GM23338 (cell line): ENCODE results near the gene ZNF92. TPM values are rescaled to one million over a fixed set of nuclear protein-coding genes. Genes with fewer than 3 reads are reported as not detected.
"Not testable (repeated sequence)": the region's sequence is repeated elsewhere in the genome, so short reads cannot be mapped to it uniquely, and the experiment has no call there.

Experiments used
- ATAC-seq: fragments of 200-7000 bp; cut with Tn5 transposase; 3 replicates; pipeline ENCODE4 v1.9.1; 2020
- DNase-seq: peaks from one replicate; pipeline ENCODE4 v3.0.0-alpha.2; 2015; ENCODE audit warnings: low spot score
- H2AFZ ChIP-seq: fragments of 200-600 bp; sonication (generic); 2 replicates; pipeline ENCODE4 v1.8.0; 2016; ENCODE audit warnings: antibody characterized with exemption, mild to moderate bottlenecking, moderate library complexity
- H3F3A ChIP-seq: fragments of 200-600 bp; sonication (generic); replicated peaks from 2 replicates; pipeline ENCODE4 v1.8.0; 2017; ENCODE audit warnings: antibody characterized with exemption, mixed run types, low read depth
- H3K27ac ChIP-seq: fragments of 200-600 bp; sonication (generic); 2 replicates; pipeline ENCODE4 v1.6.1; 2016; ENCODE audit warnings: low read depth
- H3K27me3 ChIP-seq: fragments of 200-600 bp; sonication (generic); 2 replicates; pipeline ENCODE4 v1.8.0; 2016; ENCODE audit warnings: mild to moderate bottlenecking, mixed run types, moderate library complexity; ENCODE audit not compliant: insufficient read depth
- H3K36me3 ChIP-seq: fragments of 200-600 bp; sonication (generic); 2 replicates; pipeline ENCODE4 v1.8.0; 2016; ENCODE audit warnings: mild to moderate bottlenecking; ENCODE audit not compliant: insufficient read depth
- H3K4me1 ChIP-seq: fragments of 200-600 bp; sonication (generic); 2 replicates; pipeline ENCODE4 v1.8.0; 2016; ENCODE audit warnings: mild to moderate bottlenecking, moderate library complexity; ENCODE audit not compliant: insufficient read depth
- H3K4me2 ChIP-seq: fragments of 200-600 bp; sonication (generic); 2 replicates; pipeline ENCODE4 v1.7.1; 2017; ENCODE audit warnings: mixed run types
- H3K4me3 ChIP-seq: fragments of 200-600 bp; sonication (generic); 2 replicates; pipeline ENCODE4 v1.6.1; 2016; ENCODE audit warnings: mixed run types
- H3K79me2 ChIP-seq: fragments of 200-600 bp; sonication (generic); replicated peaks from 2 replicates; pipeline ENCODE4 v1.8.0; 2017; ENCODE audit warnings: mild to moderate bottlenecking; ENCODE audit not compliant: insufficient read depth
- H3K9me2 ChIP-seq: fragments of 200-600 bp; sonication (generic); 2 replicates; pipeline ENCODE4 v1.8.0; 2017; ENCODE audit not compliant: insufficient read depth
- H4K20me1 ChIP-seq: fragments of 200-600 bp; sonication (generic); replicated peaks from 2 replicates; pipeline ENCODE4 v1.8.0; 2017; ENCODE audit warnings: mild to moderate bottlenecking; ENCODE audit not compliant: insufficient read depth
- H3K27ac Mint-ChIP-seq: 2 replicates; pipeline ENCODE4 v1.8.0; 2020; ENCODE audit warnings: inconsistent platforms, mild to moderate bottlenecking, moderate library complexity, mixed read lengths
- H3K27me3 Mint-ChIP-seq: 3 replicates; pipeline ENCODE4 v1.8.0; 2022; ENCODE audit warnings: low read depth, mild to moderate bottlenecking, moderate library complexity, mixed read lengths, inconsistent platforms; ENCODE audit not compliant: insufficient read depth, poor library complexity
- H3K36me3 Mint-ChIP-seq: 3 replicates; pipeline ENCODE4 v1.8.0; 2021; ENCODE audit warnings: low read depth, mild to moderate bottlenecking, inconsistent platforms, moderate library complexity, mixed read lengths
- H3K4me1 Mint-ChIP-seq: 3 replicates; pipeline ENCODE4 v1.8.0; 2020; ENCODE audit warnings: mild to moderate bottlenecking, inconsistent platforms, mixed read lengths
- H3K4me3 Mint-ChIP-seq: 3 replicates; pipeline ENCODE4 v1.8.0; 2021; ENCODE audit warnings: moderate library complexity, mild to moderate bottlenecking, inconsistent platforms, mixed read lengths
- H3K9me3 Mint-ChIP-seq: 3 replicates; pipeline ENCODE4 v1.8.0; 2020; ENCODE audit warnings: moderate library complexity, mild to moderate bottlenecking, inconsistent platforms, mixed read lengths
- CREB1 ChIP-seq: fragments of 250-450 bp; sonication (Bioruptor Pico); IDR thresholded peaks from 2 replicates; pipeline ENCODE4 v1.5.0; 2020; ENCODE audit warnings: low read depth, mild to moderate bottlenecking, moderate library complexity
- CTCF ChIP-seq, 2 experiments: fragments of 200-600 bp in 1 of 2; sonication (generic) in 1 of 2; conservative IDR thresholded peaks; 2 replicates each; pipeline versions ENCODE4 v1.5.1 to v1.6.1; 2016 to 2017; ENCODE audit warnings: antibody characterized with exemption in 2 of 2, low read depth in 2 of 2, mild to moderate bottlenecking in 2 of 2, moderate library complexity in 1 of 2
- ETS1 ChIP-seq: IDR thresholded peaks from 2 replicates; pipeline ENCODE4 v1.6.1; 2016; ENCODE audit warnings: antibody characterized with exemption
- EZH2 ChIP-seq: fragments of 200-600 bp; sonication (generic); IDR thresholded peaks from one replicate; pipeline ENCODE4 v1.8.0; 2017; ENCODE audit warnings: antibody characterized with exemption, mild to moderate bottlenecking, low read depth; ENCODE audit not compliant: unreplicated experiment
- EZH2phosphoT487 ChIP-seq: fragments of 200-600 bp; sonication (generic); IDR thresholded peaks from one replicate; pipeline ENCODE4 v1.8.1; 2018; ENCODE audit warnings: antibody characterized with exemption; ENCODE audit not compliant: unreplicated experiment
- JUNB ChIP-seq: IDR thresholded peaks from one replicate; pipeline ENCODE4 v1.6.1; 2016; ENCODE audit warnings: antibody characterized with exemption; ENCODE audit not compliant: unreplicated experiment
- REST ChIP-seq: IDR thresholded peaks from one replicate; pipeline ENCODE4 v1.6.1; 2018; ENCODE audit warnings: antibody characterized with exemption; ENCODE audit not compliant: unreplicated experiment
- STAT1 ChIP-seq: IDR thresholded peaks from one replicate; pipeline ENCODE4 v1.6.1; 2016; ENCODE audit warnings: antibody characterized with exemption; ENCODE audit not compliant: unreplicated experiment
- ZNF114 ChIP-seq: fragments of 250-450 bp; sonication (Bioruptor Pico); IDR thresholded peaks from 2 replicates; pipeline ENCODE4 v1.5.0; 2020; ENCODE audit warnings: mild to moderate bottlenecking, moderate library complexity
- ZNF331 ChIP-seq: fragments of 250-450 bp; sonication (Bioruptor Pico); IDR thresholded peaks from 2 replicates; pipeline ENCODE4 v1.5.0; 2020; ENCODE audit warnings: low read depth, mild to moderate bottlenecking, moderate library complexity
- polyA plus RNA-seq: library from polyadenylated mRNA; unstranded; fragments of >200 nt; fragmentation: Nextera tagmentation; extraction: Ambion mirVana; gene quantifications from 2 replicates; pipeline ENCODE4 v1.2.1, GENCODE V29; 2016
- total RNA-seq: library from RNA; depleted of rRNA; stranded (reverse); fragments of >200 nt; shearing (Covaris generic); gene quantifications from 2 replicates; pipeline ENCODE4 v1.2.3, GENCODE V29; 2014

The ZNF92 gene
- total and polyA plus RNA-seq, 2 experiments from 2014 or later = 25.3 to 56.3 TPM

GRCh38 chr7:65447041-65447440, 73.4 kb downstream of the ZNF92 start:
- not testable (repeated sequence) for H3K4me1 Mint-ChIP-seq, H3F3A ChIP-seq, H3K4me3 ChIP-seq, H4K20me1 ChIP-seq, H2AFZ ChIP-seq, ATAC-seq, H3K27ac Mint-ChIP-seq, H3K4me2 ChIP-seq, H3K27me3 ChIP-seq, H3K36me3 ChIP-seq, H3K79me2 ChIP-seq, H3K4me1 ChIP-seq, H3K27me3 Mint-ChIP-seq, H3K9me2 ChIP-seq, H3K4me3 Mint-ChIP-seq, H3K27ac ChIP-seq
- DNase-seq = peak; percentile 59
- Mint-ChIP-seq H3K9me3 (peaks cover 33% of the 10 kb centered on the region), H3K36me3 (peaks cover 15% of the 10 kb centered on the region)
- peak; percentile 42 to 71 for TF ChIP-seq CTCF (conservative IDR thresholded peaks at IDR 0.05; ENCODE audit: low read depth in 2 of 2)

GRCh38 chr7:65448816-65449504, 75.3 kb downstream of the ZNF92 start:
- Histone ChIP-seq H3K9me2 (no peaks in the 10 kb centered on the region), H4K20me1 (no peaks in the 10 kb centered on the region), H3K27me3 (no peaks in the 10 kb centered on the region), H3K79me2 (no peaks in the 10 kb centered on the region), H3K4me1 (no peaks in the 10 kb centered on the region), H3K36me3 (no peaks in the 10 kb centered on the region), H3F3A (no peaks in the 10 kb centered on the region), H2AFZ (no peak overlapping the region), H3K4me2 (no peak overlapping the region), H3K4me3 (no peak overlapping the region), H3K27ac (no peak overlapping the region)
- DNase-seq (no peak), ATAC-seq (no peak)
- peaks cover 3% of the 10 kb centered on the region for H3K27me3 Mint-ChIP-seq
- peaks cover 30% of the 10 kb centered on the region for H3K9me3 Mint-ChIP-seq
- H3K4me3 Mint-ChIP-seq = no peak overlapping the region
- no peak overlapping the region for H3K27ac Mint-ChIP-seq
- H3K36me3 Mint-ChIP-seq = peaks cover 15% of the 10 kb centered on the region
- H3K4me1 Mint-ChIP-seq = no peaks in the 10 kb centered on the region
- no peak for TF ChIP-seq CTCF (conservative IDR thresholded peaks at IDR 0.05; ENCODE audit: low read depth in 2 of 2)
- no peak for TF ChIP-seq REST
- no peak for TF ChIP-seq ZNF331
- TF ChIP-seq ZNF114 (CRISPR knock-in tag) = no peak
- no peak for TF ChIP-seq ETS1
- no peak for TF ChIP-seq CREB1 (CRISPR knock-in tag)
- TF ChIP-seq STAT1 = no peak
- TF ChIP-seq EZH2phosphoT487 = no peak
- no peak for TF ChIP-seq EZH2
- no peak for TF ChIP-seq JUNB
